Measurements from ENCODE around the gene PDZD2. TPM values are rescaled to one million over a fixed set of nuclear protein-coding genes. Genes with fewer than 3 reads are reported as not detected.

The PDZD2 gene
- total RNA-seq, 2 experiments from 2014 or later = 0.05 to 0.25 TPM

- Mint-ChIP-seq H3K4me3 (no peak overlapping the region), H3K36me3 (ENCODE audit: low read depth) (no peaks in the 10 kb centered on the region), H3K4me1 (ENCODE audit: low read depth) (no peaks in the 10 kb centered on the region), H3K9me3 (no peaks in the 10 kb centered on the region), H3K27ac (no peak overlapping the region), H3K27me3 (ENCODE audit: low read depth) (no peaks in the 10 kb centered on the region)
- intact Hi-C loops (cut with micrococcal nuclease) = no loop called here
- DNase-seq = no peak
- CTCF ChIA-PET = no interaction called here
Observed at GRCh38 chr5:32044939-32045338, 406.0 kb downstream of the PDZD2 start.

- no peak for DNase-seq
- intact Hi-C loops (cut with micrococcal nuclease) = no loop called here
- Mint-ChIP-seq H3K4me1 (ENCODE audit: low read depth) (no peaks in the 10 kb centered on the region), H3K9me3 (no peaks in the 10 kb centered on the region), H3K4me3 (no peak overlapping the region), H3K27ac (no peak overlapping the region), H3K36me3 (ENCODE audit: low read depth) (no peaks in the 10 kb centered on the region), H3K27me3 (ENCODE audit: low read depth) (no peaks in the 10 kb centered on the region)
- CTCF ChIA-PET = no interaction called here
Observed at GRCh38 chr5:32047056-32047455, 408.1 kb downstream of the PDZD2 start.

- no peak for DNase-seq
- Mint-ChIP-seq H3K27me3 (ENCODE audit: low read depth) (no peaks in the 10 kb centered on the region), H3K4me1 (ENCODE audit: low read depth) (no peaks in the 10 kb centered on the region), H3K36me3 (ENCODE audit: low read depth) (no peaks in the 10 kb centered on the region), H3K4me3 (no peak overlapping the region), H3K9me3 (no peaks in the 10 kb centered on the region), H3K27ac (no peak overlapping the region)
- CTCF ChIA-PET = interaction anchor here (0.5 kb wide), 1 partner anchor 149 kb away, joined by 3 read pairs; no protein-coding TSS in a partner anchor
- intact Hi-C loops (cut with micrococcal nuclease) = no loop called here
Observed at GRCh38 chr5:32051796-32052195, 412.9 kb downstream of the PDZD2 start.

GRCh38 chr5:32055891-32056866 lies 417.2 kb downstream of the PDZD2 start:
- no peak overlapping the region for H3K27ac Mint-ChIP-seq
- no peak overlapping the region for H3K4me3 Mint-ChIP-seq
- no peaks in the 10 kb centered on the region for H3K4me1 Mint-ChIP-seq (ENCODE audit: low read depth)
- H3K9me3 Mint-ChIP-seq = no peaks in the 10 kb centered on the region
- no peak for DNase-seq
- CTCF ChIA-PET = interaction anchor here (0.6 to 1.6 kb wide), 4 partner anchors 18 to 37 kb away, joined by 3 to 7 read pairs (median 4); no protein-coding TSS in a partner anchor
- H3K27me3 Mint-ChIP-seq (ENCODE audit: low read depth) = no peaks in the 10 kb centered on the region
- intact Hi-C loops (cut with micrococcal nuclease) = no loop called here
- H3K36me3 Mint-ChIP-seq (ENCODE audit: low read depth) = no peaks in the 10 kb centered on the region

GRCh38 chr5:32057187-32058096 lies 418.5 kb downstream of the PDZD2 start:
- DNase-seq = no peak
- CTCF ChIA-PET = interaction anchor here (0.7 to 1.6 kb wide), 3 partner anchors 19 to 327 kb away, joined by 4 to 7 read pairs (median 4); no protein-coding TSS in a partner anchor
- intact Hi-C loops (cut with micrococcal nuclease) = no loop called here
- Mint-ChIP-seq H3K27me3 (ENCODE audit: low read depth) (no peaks in the 10 kb centered on the region), H3K4me3 (no peak overlapping the region), H3K4me1 (ENCODE audit: low read depth) (no peaks in the 10 kb centered on the region), H3K27ac (no peak overlapping the region), H3K9me3 (no peaks in the 10 kb centered on the region), H3K36me3 (ENCODE audit: low read depth) (no peaks in the 10 kb centered on the region)

- no peaks in the 10 kb centered on the region for H3K36me3 Mint-ChIP-seq (ENCODE audit: low read depth)
- no peaks in the 10 kb centered on the region for H3K4me1 Mint-ChIP-seq (ENCODE audit: low read depth)
- intact Hi-C loops (cut with micrococcal nuclease) = no loop called here
- H3K27me3 Mint-ChIP-seq (ENCODE audit: low read depth) = no peaks in the 10 kb centered on the region
- CTCF ChIA-PET = interaction anchor here (0.6 to 1.6 kb wide), 3 partner anchors 18 to 327 kb away, joined by 4 to 7 read pairs (median 4); no protein-coding TSS in a partner anchor
- no peaks in the 10 kb centered on the region for H3K9me3 Mint-ChIP-seq
- H3K4me3 Mint-ChIP-seq = no peak overlapping the region
- no peak overlapping the region for H3K27ac Mint-ChIP-seq
- no peak for DNase-seq
Observed at GRCh38 chr5:32058101-32058500, 419.2 kb downstream of the PDZD2 start.

- H3K4me1 Mint-ChIP-seq (ENCODE audit: low read depth) = no peaks in the 10 kb centered on the region
- no peak for DNase-seq
- H3K27ac Mint-ChIP-seq = no peak overlapping the region
- H3K36me3 Mint-ChIP-seq (ENCODE audit: low read depth) = no peaks in the 10 kb centered on the region
- no peaks in the 10 kb centered on the region for H3K27me3 Mint-ChIP-seq (ENCODE audit: low read depth)
- intact Hi-C loops (cut with micrococcal nuclease) = no loop called here
- CTCF ChIA-PET = no interaction called here
- no peaks in the 10 kb centered on the region for H3K9me3 Mint-ChIP-seq
- H3K4me3 Mint-ChIP-seq = no peak overlapping the region
Observed at GRCh38 chr5:32058997-32059396, 420.1 kb downstream of the PDZD2 start.

- Mint-ChIP-seq H3K36me3 (ENCODE audit: low read depth) (no peaks in the 10 kb centered on the region), H3K27ac (no peak overlapping the region), H3K4me1 (ENCODE audit: low read depth) (no peaks in the 10 kb centered on the region), H3K27me3 (ENCODE audit: low read depth) (no peaks in the 10 kb centered on the region), H3K9me3 (no peaks in the 10 kb centered on the region), H3K4me3 (no peak overlapping the region)
- no peak for DNase-seq
- intact Hi-C loops (cut with micrococcal nuclease) = no loop called here
- CTCF ChIA-PET = interaction anchor here (0.6 kb wide), 1 partner anchor 181 kb away, joined by 3 read pairs; no protein-coding TSS in a partner anchor
Observed at GRCh38 chr5:32059761-32060530, 421.0 kb downstream of the PDZD2 start.

GRCh38 chr5:32061236-32061635 lies 422.3 kb downstream of the PDZD2 start:
- DNase-seq = no peak
- no peak overlapping the region for H3K27ac Mint-ChIP-seq
- CTCF ChIA-PET = no interaction called here
- H3K27me3 Mint-ChIP-seq (ENCODE audit: low read depth) = no peaks in the 10 kb centered on the region
- no peaks in the 10 kb centered on the region for H3K9me3 Mint-ChIP-seq
- no peaks in the 10 kb centered on the region for H3K4me1 Mint-ChIP-seq (ENCODE audit: low read depth)
- intact Hi-C loops (cut with micrococcal nuclease) = no loop called here
- H3K36me3 Mint-ChIP-seq (ENCODE audit: low read depth) = no peaks in the 10 kb centered on the region
- no peak overlapping the region for H3K4me3 Mint-ChIP-seq

- Mint-ChIP-seq H3K27ac (no peak overlapping the region), H3K27me3 (ENCODE audit: low read depth) (no peaks in the 10 kb centered on the region), H3K36me3 (ENCODE audit: low read depth) (no peaks in the 10 kb centered on the region), H3K4me1 (ENCODE audit: low read depth) (no peaks in the 10 kb centered on the region), H3K4me3 (no peak overlapping the region), H3K9me3 (no peaks in the 10 kb centered on the region)
- intact Hi-C loops (cut with micrococcal nuclease) = no loop called here
- no peak for DNase-seq
- CTCF ChIA-PET = interaction anchor here (1.7 kb wide), 1 partner anchor 10 kb away, joined by 8 read pairs; no protein-coding TSS in a partner anchor
Observed at GRCh38 chr5:32066448-32066847, 427.5 kb downstream of the PDZD2 start.

- Mint-ChIP-seq H3K27ac (no peak overlapping the region), H3K9me3 (no peaks in the 10 kb centered on the region), H3K4me1 (ENCODE audit: low read depth) (no peaks in the 10 kb centered on the region), H3K4me3 (no peak overlapping the region), H3K27me3 (ENCODE audit: low read depth) (no peaks in the 10 kb centered on the region), H3K36me3 (ENCODE audit: low read depth) (no peaks in the 10 kb centered on the region)
- CTCF ChIA-PET = interaction anchor here (1.5 to 1.6 kb wide), 2 partner anchors 9 to 25 kb away, joined by 3 to 4 read pairs; no protein-coding TSS in a partner anchor
- no peak for DNase-seq
- intact Hi-C loops (cut with micrococcal nuclease) = no loop called here
Observed at GRCh38 chr5:32067774-32068470, 429.0 kb downstream of the PDZD2 start.
